22Rv1 (cell line): Measurements from ENCODE around the gene VANGL1.

Experiments used
- ZFX ChIP-seq: fragments of 450-650 bp; IDR thresholded peaks from 2 replicates; pipeline ENCODE4 v1.6.1; 2017; ENCODE audit warnings: antibody characterized with exemption, borderline replicate concordance
- TF ChIP-seq, protein P1 (sequence below): fragments of 450-650 bp; IDR thresholded peaks from 2 replicates; pipeline ENCODE4 v1.5.1; 2017; ENCODE audit warnings: mild to moderate bottlenecking

- TF ChIP-seq, protein P1, sequence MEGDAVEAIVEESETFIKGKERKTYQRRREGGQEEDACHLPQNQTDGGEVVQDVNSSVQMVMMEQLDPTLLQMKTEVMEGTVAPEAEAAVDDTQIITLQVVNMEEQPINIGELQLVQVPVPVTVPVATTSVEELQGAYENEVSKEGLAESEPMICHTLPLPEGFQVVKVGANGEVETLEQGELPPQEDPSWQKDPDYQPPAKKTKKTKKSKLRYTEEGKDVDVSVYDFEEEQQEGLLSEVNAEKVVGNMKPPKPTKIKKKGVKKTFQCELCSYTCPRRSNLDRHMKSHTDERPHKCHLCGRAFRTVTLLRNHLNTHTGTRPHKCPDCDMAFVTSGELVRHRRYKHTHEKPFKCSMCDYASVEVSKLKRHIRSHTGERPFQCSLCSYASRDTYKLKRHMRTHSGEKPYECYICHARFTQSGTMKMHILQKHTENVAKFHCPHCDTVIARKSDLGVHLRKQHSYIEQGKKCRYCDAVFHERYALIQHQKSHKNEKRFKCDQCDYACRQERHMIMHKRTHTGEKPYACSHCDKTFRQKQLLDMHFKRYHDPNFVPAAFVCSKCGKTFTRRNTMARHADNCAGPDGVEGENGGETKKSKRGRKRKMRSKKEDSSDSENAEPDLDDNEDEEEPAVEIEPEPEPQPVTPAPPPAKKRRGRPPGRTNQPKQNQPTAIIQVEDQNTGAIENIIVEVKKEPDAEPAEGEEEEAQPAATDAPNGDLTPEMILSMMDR: no peak
- TF ChIP-seq ZFX: no peak
These were observed 86.0 kb downstream of the VANGL1 start for GRCh38 chr1:115727706-115728249.
